Ishikawa (cell line): ENCODE data around the gene FSIP1.

Source experiments
- CEBPB ChIP-seq: IDR thresholded peaks from 2 replicates; pipeline ENCODE4 v1.6.1; 2012
- CREB1 ChIP-seq: IDR thresholded peaks from 2 replicates; pipeline ENCODE4 v1.6.1; 2012; ENCODE audit warnings: low read depth
- EGR1 ChIP-seq: IDR thresholded peaks from 2 replicates; pipeline ENCODE4 v1.6.1; 2012
- EP300 ChIP-seq: IDR thresholded peaks from 2 replicates; pipeline ENCODE4 v1.6.1; 2012; ENCODE audit warnings: borderline replicate concordance
- FOXM1 ChIP-seq: IDR thresholded peaks from 2 replicates; pipeline ENCODE4 v1.6.1; 2012; ENCODE audit warnings: low read depth, borderline replicate concordance
- MAX ChIP-seq: IDR thresholded peaks from 2 replicates; pipeline ENCODE4 v1.6.1; 2012
- RAD21 ChIP-seq: IDR thresholded peaks from 2 replicates; pipeline ENCODE4 v1.6.1; 2012; ENCODE audit warnings: low read depth
- REST ChIP-seq: IDR thresholded peaks from 2 replicates; pipeline ENCODE4 v1.6.1; 2012; ENCODE audit warnings: low read depth, mild to moderate bottlenecking
- TAF1 ChIP-seq: IDR thresholded peaks from 2 replicates; pipeline ENCODE4 v1.6.1; 2012; ENCODE audit warnings: low read depth, mild to moderate bottlenecking
- TCF12 ChIP-seq: IDR thresholded peaks from 2 replicates; pipeline ENCODE4 v1.6.1; 2012; ENCODE audit warnings: low read depth
- YY1 ChIP-seq: IDR thresholded peaks from 2 replicates; pipeline ENCODE4 v1.6.1; 2012; ENCODE audit warnings: low read depth
- ZBTB7A ChIP-seq: IDR thresholded peaks from 2 replicates; pipeline ENCODE4 v1.6.1; 2012; ENCODE audit warnings: low read depth

GRCh38 chr15:39743611-39744010, 39.0 kb downstream of the FSIP1 start:
- TF ChIP-seq CEBPB = no peak
- no peak for TF ChIP-seq MAX
- no peak for TF ChIP-seq TAF1
- TF ChIP-seq CREB1 = no peak
- no peak for TF ChIP-seq RAD21
- TF ChIP-seq ZBTB7A = no peak
- no peak for TF ChIP-seq REST
- no peak for TF ChIP-seq EP300
- TF ChIP-seq YY1 = no peak
- no peak for TF ChIP-seq FOXM1
- no peak for TF ChIP-seq TCF12
- TF ChIP-seq EGR1 = no peak
